ENCODE results near the gene MPND.
"Not testable (repeated sequence)": the region's sequence is repeated elsewhere in the genome, so short reads cannot be mapped to it uniquely, and the experiment has no call there.

The MPND gene

DNA sequence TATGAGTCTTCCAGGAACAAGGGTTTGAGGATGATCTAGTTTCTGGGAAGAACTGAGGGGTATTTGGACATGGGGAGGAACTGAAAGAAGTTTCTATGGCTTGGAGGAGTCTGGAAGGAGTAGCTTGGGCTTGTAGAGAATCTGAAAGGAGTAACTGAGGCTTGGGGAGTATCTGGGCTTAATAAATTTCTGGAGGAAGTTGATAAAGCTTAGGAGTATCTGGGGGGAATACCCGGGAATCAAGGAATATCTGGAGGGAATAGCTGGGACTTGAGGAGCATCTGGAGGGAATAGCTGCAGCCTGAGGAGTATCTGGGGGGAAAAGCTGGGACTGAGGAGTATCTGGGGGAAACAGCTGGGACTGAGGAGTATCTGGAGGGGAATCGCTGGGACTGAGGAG is 22.9 kb upstream of the MPND start:
- DNase-seq = no peak

DNA sequence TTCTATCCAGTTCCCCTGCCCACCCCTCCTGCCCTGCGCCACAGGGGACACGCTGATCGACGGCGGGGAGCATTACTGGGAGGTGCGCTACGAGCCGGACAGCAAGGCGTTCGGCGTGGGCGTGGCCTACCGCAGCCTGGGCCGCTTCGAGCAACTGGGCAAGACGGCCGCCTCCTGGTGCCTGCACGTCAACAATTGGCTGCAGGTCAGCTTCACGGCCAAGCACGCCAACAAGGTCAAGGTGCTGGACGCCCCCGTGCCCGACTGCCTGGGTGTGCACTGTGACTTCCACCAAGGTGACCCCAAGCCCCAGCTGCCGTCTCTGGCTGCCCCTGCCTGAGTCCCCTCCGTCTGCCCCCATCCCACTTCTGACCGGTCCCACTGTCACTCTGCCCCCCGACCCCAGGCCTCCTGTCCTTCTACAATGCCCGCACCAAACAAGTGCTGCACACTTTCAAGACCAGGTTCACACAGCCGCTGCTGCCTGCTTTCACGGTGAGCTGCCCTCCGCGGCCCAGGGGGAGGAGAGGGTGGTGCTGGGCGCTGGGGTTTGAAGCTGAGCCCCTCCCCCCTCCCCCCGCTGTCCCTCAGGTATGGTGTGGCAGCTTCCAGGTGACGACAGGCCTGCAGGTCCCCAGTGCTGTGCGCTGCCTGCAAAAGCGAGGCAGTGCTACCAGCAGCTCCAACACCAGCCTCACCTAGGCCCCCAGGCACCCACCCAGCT is 20.3 kb upstream of the MPND start:
- no peak for DNase-seq

DNA sequence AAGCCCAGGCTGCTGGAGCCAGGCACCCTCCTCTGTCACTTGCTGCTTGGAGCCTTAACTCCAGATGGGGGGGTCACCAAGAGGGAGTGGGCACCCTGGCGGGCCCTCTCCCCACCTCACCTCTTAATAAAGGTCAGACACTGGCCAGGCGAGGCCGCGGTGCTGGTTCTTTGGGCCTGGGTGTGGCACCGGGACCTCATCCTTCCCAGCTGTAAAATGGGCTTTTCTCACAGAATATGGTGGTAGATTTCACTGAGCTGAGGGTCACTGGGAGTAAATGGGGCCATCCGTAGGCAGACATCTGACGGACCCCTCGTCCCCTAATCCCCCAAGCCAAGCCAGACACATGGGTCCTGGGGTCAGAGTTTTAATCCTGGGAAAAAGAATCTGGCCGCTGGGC is 19.7 kb upstream of the MPND start:
- no peak for DNase-seq

DNA sequence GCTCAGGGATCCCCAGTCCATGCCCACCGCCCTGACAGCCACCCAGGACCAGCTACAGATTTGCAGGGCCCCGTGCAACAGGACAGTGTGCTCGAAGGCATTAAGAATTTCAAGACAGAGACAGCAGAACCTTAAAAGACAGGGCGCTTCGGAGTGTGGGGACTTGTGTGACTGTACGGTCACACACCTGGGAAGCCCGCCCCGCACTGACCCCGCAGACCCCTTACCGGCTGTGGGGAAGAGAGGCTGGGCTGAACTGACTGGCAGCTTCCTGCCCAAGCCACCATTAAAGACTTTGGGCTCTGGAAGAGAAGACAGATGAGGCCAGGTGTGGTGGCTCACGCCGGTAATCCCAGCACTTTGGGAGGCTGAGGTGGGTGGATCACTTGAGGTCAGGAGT is 19.1 kb upstream of the MPND start:
- no peak for DNase-seq

DNA sequence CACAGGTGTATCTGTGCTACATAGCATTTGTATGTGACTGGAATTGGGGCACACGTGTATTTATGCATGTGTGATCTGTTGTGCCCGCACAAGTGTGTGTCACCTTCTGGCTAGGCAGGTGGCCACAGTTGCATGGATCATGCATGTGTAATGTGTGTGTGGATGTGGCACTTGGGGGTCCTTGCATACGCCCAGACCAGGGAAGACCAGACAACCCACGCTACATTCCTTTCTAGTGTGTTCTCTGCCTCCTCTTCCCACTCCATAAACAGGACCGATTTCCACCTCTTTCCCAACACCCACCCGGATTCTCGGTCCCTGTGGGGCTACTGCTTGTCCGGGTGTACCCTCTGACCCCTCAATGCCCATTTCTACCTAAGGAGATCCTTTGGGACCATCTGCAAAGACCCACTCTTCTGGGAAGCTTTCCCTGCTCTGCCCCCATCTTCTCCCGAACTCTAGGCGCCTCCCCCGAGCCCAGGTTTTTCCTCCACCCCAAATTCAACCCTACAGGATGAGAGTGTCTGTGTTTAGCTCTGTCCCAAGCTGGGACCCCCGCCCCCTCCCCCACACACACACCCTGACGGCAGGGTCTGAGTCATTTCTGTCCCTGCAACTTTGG is 17.0 kb upstream of the MPND start:
- no peak for DNase-seq

DNA sequence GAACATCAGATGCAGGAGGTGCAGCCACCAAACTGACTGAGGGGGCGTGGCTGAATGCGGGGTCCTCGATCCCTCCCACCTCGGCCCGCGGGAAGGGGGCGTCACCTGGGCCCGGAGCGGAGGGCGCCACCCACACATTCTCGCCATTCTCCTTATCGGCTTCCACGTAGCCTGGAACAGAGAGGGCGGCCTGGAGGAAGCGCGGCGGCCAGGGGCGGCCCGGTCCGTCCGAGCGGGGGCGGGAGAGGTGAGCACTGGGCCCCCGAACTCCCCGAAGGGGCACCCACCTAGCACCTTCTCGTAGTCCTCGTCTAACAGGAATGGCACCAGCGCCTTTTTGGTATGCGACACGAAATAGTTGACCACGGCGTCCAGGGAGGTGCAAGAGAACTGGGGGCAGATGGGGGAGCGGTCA is 16.5 kb upstream of the MPND start:
- DNase-seq = no peak

DNA sequence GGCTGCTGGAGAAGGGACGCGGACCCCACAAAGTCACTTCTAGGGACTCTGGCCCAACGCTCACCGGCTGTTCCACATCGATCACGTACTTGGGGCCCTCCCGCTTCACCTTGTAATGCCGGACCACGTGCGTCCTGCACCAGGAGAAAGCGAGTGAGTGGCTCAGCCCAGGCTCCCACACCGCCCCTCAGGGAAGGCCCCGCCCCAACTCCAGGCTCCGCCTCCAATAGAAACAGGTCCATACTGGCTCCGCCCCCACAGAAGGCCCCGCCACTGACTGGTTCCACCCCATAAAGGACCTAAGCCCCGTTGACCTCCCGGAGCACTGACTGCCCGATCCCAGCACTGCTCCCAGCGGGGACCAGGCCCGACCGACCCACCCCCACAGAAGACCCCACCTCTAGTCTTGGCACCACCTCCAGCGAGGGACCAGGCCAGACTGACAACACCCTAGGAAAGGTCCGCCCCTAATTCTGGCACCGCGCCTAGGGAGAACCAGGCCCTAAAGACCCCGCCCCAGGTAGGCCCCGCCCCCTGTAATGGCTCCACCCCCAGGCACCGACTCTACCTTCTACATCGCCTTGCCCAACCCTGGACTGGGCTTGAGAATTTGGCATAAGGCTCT is 16.0 kb upstream of the MPND start:
- DNase-seq = peak; percentile 49 to 74

DNA sequence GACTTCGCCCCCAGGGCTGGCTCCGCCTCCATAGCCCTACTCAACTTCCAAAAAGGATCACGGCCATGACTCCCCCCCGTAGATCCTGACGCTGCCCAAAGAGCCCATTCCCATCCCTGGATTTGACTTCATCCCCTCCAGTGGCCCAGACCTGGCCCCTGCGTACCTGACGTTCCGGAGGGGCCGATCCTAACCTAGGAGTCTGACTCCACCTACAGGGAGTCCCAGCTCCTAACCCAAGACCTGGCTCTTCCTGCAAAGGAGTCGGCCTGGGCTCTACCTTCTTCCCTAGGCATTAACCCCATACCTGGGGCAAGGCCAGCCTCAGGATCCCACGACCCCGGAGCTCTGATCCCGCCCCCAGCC is 15.5 kb upstream of the MPND start:
- DNase-seq = no peak

DNA sequence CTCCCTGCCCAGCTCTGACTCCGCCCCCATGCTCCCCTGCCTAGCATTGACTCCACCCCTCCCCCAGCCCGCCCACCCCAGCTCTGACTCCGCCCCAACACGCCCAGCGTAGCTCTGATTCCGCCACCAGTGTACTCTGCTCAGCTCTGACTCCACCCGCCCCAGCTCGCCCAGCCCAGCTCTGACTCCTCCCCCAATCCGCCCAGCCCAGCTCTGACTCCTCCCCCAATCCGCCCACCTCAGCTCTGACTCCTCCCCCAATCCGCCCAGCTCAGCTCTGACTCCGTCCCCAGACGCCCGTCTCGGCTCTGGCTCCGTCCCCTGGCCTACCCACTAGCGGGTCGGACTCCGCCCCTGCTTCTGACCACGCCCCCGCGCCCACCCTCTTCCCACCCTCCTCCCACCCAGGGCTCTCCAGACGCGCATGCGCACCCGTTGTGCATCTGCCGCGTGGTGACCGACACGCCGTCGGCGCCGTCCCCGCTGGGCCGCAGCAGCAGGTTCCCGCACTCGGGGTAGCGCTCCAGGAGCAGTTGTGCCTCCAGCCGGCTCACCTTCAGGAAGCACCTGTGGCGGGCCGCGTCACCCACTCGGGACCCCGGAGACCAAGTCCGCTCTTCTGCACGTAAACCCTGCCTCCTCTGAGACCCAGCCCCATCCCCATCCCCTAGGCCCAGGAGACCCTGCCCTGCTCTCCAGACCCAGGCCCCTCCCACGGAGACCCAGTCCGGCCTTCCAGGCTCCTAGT is 14.9 kb upstream of the MPND start:
- DNase-seq = peak; percentile 87 to 98

DNA sequence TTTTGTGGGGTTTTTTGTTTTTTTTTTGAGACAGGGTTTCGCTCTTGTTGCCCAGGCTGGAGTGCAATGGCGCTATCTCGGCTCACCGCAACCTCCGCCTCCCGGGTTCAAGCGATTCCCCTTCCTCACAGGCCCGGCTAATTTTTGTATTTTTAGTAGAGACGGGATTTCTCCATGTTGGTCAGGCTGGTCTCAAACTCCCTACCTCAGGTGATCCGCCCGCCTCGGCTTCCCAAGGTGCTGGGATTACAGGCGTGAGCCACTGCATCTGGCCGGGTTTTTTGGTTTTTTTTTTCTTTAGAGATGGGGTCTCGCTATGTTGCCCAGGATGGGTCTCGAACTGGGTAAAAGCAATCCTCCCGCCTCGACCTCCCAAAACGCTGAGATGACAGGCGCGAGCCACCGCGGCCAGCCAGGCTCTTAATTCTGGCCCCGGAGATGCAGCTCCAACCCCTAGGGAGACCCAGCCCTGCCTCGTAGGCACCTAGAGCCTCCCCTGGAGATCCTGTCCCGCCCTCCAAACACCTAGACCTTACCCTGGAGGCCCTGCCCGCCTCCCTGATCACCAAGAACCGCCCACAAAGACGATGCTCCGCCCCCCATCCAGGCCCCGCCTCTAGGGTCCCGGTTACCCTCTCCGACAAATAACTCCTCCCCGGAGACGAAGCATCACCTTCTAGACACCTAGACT is 14.2 kb upstream of the MPND start:
- not testable (repeated sequence) for DNase-seq

DNA sequence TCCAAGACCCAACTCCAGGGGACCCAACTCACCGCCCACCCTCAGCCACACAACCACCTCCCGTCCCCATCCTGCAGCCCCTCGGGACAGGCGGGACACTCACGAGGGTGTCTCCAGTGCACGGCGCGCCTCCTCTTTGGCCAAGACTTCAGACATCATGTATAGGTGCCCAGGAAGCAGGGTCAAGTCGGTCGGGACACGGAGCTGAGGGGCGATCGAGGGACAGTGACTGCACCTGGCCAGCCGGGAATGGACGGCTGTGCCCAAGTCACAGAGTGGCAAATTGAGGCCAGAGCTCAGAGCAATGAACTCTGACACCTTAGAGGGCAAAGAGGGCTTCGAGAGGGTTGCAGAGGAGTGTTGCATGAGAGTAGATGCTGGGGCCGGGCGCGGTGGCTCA is 13.5 kb upstream of the MPND start:
- no peak for DNase-seq

DNA sequence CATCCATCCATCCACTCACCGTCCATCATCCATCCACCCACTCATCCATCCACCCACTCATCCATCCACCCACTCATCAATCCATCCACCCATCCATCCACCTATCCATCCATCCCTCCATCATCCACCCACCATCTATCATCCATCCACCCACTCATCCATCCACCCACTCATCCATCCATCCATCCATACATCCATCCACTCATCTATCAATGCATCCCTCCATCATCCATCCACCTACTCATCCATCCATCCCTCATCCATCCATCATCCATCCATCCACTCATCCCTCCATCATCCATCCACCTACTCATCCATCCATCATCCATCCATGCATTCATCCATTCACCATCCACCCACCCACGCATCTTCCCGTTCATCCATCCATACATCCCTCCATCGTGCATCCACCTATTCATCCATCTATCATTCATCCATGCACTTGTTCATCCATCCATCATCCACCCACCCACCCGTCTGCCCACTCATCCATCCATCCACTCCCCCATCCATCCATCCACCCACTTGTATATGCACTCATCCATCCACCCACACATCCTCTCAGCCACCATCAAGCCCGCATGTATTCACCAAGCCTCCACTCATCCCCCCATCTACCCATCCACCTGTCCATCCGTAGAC is 8.3 kb upstream of the MPND start:
- no peak for DNase-seq

DNA sequence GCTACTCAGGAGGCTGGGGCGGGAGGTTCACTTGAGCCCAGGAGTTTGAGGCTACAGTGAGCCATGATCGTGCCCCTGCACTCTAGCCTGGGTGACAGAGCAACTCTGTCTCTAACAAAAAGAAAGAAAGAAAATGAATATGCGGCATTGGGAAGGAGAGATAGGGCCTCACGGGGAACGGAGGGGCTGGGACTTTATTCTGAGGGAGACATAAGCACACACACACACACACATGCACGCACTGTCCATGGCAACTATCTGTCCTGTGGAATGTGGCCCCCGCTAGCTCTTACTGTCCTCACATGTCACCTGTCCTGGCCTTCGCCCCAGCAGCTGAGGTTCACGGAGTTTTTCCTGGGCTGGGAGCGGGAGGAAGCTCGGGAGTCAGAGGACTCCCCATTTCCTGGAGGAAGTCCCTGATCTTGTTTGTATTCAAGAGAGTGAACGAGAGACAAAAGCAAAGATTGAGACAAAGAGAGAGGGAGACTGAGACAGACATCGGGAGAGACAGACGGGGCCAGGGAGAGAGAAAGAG is 5.4 kb upstream of the MPND start:
- no peak for DNase-seq

DNA sequence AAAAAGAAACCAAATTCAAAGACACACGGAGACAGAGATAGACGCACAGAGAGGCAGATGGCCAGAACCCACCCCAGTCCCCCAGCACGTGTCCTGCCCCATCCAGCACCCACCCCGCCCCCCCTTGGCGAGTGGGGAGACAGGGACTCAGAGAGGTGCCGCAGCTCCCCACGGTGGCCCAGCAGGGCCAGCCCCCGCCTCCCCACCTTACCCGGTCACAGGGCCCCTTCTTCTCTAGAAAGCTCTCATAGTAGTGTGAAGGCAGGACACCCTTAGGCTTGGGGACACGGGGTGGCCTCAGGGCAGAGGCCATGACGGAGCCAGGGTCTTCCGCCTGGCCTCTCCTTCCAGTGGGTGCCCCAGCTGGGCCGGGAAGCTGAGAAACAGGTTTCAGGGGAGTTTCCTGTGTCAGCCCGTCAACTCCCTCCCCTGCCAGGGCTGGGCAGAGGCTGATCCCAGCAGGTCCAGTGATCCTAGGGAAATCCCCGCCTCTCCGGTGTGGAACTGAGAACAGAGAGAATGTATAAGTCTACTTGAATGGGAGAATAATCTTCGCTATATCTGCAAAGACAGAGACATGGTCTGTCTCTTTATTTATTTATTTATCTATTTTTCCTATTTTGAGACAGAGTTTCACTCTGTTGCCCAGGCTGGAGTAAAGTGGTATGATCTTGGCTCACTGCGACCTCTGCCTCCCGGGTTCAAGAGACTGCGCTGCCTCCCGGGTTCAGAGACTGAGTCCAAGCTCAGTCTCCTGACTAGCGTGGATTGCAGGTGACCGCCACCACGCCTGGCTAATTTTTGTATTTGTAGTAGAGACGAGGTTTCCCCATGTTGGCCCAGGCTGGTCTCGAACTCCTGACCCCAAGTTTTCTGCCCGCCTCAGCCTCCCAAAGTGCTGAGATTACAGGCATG is 4.7 kb upstream of the MPND start, which contains the start of gene STAP2:
STAP2 (minus strand) TSS at position 387 of the 915 bp plus-strand sequence; CDS start at position 313, 74 bp downstream.
- peak in 1 of 2 donors; percentile 16 for DNase-seq

DNA sequence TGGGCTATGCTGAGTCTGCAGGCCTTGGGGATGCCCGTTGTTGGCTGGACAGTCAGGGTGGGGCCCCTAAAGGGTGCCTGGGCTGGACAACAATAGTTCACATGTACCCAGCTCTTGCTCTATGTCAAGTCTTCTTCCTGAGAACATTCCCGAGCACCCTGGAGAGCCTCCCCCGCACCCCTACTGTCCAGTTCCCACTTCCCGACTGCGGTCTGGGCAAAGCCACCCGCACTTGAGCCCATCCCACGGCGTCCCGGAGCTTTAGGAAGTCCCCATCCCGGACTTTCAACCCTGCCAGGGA is 1.1 kb upstream of the MPND start:
- DNase-seq = no peak

DNA sequence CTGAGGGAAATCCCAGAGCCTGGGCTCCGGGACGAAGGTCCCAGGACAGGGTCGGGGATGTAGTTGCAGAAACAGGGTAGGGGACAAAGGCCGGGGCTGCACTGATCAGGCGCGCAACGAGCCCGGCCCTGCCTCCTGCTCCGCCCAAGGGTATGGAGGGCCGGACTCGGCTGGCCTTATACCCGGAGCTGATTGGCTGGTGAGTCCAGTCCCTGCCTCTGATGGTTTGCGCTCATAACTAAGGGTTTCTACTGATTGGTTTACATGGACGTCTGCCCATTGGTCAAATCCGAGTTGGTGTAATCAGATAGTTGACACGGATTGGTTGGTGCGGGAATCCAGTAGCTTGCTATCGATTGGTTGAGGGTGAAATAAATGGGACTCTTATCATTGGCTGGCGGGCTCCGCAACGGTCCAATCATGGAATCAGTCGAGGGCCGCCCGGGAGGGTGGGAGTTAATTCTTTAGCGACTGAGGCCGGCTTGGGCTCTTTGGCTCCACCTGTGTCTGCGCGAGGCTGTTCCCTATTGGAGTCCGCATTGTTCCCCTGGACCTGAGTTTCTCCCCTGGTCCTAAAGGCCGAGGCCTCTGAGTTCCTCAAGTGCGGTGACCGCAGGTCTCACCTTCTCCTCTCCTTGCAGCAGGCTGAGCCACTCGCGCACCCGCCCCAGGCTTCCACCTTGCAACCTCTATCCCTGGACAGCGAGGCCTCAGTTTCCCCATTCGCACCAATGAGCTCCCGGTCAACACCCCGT is 570 bp upstream of the MPND start:
- DNase-seq = peak; percentile 82 to 83

DNA sequence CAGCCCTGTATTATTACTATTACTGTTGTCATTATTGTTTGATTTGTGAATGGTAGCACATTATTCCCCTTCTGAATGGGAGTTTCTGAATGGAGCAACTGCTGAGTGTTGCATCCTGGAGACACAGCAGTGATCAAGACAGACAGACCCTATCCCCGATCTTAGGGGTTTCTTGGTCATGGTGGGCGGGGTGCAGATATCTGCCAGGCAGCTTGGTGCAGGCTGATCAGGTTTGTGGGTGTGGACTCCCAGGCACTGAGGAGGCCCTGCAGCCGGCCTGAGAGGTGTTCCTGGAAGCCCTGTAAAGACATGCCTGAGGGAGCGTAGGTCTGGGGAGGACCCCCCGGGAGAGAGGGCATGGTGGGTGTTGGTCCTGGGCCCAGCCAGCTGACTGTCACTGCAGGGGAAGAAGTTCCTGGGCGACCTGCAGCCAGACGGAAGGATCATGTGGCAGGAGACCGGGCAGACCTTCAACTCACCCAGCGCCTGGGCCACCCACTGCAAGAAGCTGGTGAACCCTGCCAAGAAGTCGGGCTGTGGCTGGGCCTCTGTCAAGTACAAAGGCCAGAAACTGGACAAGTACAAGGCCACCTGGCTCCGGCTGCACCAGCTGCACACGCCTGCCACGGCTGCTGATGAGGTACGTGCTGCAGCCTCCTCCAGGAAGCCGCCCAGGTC is 2.1 kb downstream of the MPND start:
- no peak for DNase-seq

DNA sequence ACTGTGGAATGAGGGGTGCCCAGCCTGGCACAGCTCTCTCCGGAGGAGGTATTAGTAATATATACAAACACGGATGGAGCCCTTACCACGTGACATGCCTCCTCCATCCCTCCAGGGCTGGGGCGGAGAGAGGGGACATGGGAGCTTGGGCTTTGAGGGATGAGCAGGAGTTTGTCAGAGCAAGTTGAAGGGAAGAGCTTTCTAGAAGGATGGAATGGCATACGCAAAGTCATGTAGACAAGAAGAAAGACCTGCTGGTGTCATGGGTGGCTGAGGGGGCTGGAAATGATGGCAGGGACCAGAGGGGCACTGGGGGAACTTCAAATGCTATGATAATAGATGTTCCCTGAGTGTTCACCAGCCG is 2.6 kb downstream of the MPND start:
- no peak for DNase-seq

DNA sequence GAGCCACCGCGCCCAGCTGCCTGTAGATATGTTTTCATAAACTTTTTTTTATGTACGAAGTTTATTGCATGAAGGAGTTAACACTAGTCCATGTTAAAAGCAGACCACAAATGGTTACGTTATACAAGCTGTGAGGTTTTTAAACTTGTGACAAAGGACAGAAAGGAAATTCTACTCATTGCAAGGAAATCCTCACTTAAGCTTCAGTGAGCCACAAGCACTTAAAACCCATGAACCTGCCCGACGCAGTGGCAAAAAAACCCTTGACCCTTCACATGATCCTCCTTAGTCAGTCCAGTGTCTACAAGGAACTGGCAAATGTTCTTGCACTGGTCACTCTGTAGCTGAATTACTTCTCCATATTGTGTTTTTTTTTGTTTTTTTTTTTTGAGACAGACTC is 4.2 kb downstream of the MPND start:
- no peak for DNase-seq

DNA sequence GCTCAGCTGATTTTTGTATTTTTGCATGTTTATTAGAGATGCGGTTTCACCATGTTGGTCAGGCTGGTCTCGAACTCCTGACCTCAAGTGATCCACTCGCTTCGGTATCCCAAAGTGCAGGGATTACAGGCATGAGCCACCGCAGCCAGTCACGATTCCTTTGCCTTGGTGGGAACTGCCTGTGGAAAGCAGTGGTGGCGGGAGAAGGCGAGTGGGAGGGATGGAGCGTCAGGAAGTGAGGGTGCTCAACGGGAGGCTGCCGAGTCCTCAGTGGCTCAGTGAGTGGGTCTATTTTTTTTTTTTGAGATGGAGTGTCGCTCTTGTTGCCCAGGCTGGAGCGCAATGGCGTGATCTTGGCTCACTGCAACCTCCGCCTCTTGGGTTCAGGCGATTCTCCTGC is 5.9 kb downstream of the MPND start:
- DNase-seq = not testable (repeated sequence)
